ENCODE measurements around the gene C21orf58.
A peak's percentile ranks its signal among the peaks of the same experiment; 100 is the strongest.

C21orf58 gene

GRCh38 chr21:46320331-46320801 lies 3.3 kb downstream of the C21orf58 start:
- peaks cover 39% of the 10 kb centered on the region for H3K4me1 Mint-ChIP-seq

GRCh38 chr21:46319186-46319585 lies 4.5 kb downstream of the C21orf58 start:
- Mint-ChIP-seq H3K36me3 (ENCODE audit: low read depth) (peaks cover 11% of the 10 kb centered on the region), H3K9me3 (no peaks in the 10 kb centered on the region), H3K27me3 (ENCODE audit: low read depth, poor library complexity) (peaks cover 3% of the 10 kb centered on the region), H3K4me3 (no peak overlapping the region), H3K4me1 (peaks cover 37% of the 10 kb centered on the region), H3K27ac (no peak overlapping the region)
- no peak for DNase-seq
- TF ChIP-seq, protein P1, sequence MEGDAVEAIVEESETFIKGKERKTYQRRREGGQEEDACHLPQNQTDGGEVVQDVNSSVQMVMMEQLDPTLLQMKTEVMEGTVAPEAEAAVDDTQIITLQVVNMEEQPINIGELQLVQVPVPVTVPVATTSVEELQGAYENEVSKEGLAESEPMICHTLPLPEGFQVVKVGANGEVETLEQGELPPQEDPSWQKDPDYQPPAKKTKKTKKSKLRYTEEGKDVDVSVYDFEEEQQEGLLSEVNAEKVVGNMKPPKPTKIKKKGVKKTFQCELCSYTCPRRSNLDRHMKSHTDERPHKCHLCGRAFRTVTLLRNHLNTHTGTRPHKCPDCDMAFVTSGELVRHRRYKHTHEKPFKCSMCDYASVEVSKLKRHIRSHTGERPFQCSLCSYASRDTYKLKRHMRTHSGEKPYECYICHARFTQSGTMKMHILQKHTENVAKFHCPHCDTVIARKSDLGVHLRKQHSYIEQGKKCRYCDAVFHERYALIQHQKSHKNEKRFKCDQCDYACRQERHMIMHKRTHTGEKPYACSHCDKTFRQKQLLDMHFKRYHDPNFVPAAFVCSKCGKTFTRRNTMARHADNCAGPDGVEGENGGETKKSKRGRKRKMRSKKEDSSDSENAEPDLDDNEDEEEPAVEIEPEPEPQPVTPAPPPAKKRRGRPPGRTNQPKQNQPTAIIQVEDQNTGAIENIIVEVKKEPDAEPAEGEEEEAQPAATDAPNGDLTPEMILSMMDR (IDR thresholded peaks at IDR 0.05) = no peak

More at GRCh38 chr21:46320331-46320801, 3.3 kb downstream of the C21orf58 start:
- Mint-ChIP-seq H3K27ac (no peak overlapping the region), H3K9me3 (no peaks in the 10 kb centered on the region), H3K27me3 (ENCODE audit: low read depth, poor library complexity) (peaks cover 3% of the 10 kb centered on the region), H3K4me3 (peak overlapping the region; percentile 72), H3K36me3 (ENCODE audit: low read depth) (peaks cover 12% of the 10 kb centered on the region)
- DNase-seq = no peak
- TF ChIP-seq, protein P1 (IDR thresholded peaks at IDR 0.05) = no peak

DNA sequence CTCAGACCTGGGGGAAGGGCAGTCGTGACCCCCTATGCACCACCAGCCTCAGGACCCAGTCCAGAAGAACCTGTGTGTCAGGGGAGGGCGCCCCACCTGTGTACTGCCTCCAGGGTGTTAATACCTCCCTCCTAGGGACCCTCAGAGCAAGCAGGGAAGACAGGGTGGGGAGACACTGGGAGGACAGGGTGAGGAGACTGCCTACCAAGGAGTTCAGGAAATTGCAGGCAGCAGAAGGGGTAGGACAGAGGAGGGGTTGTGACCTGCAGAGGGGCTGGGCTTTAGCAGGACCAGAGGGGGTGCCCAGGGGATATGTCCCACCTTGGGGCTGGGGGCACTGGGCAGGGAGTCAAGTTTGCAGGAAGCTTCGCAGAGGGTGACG lies 5.2 kb downstream of the C21orf58 start:
- H3K4me3 Mint-ChIP-seq = no peak overlapping the region
- peaks cover 37% of the 10 kb centered on the region for H3K4me1 Mint-ChIP-seq
- TF ChIP-seq, protein P1 (IDR thresholded peaks at IDR 0.05) = no peak
- no peak for DNase-seq
- H3K27ac Mint-ChIP-seq = peak overlapping the region; percentile 48
- peaks cover 3% of the 10 kb centered on the region for H3K27me3 Mint-ChIP-seq (ENCODE audit: low read depth, poor library complexity)
- peaks cover 17% of the 10 kb centered on the region for H3K36me3 Mint-ChIP-seq (ENCODE audit: low read depth)
- no peaks in the 10 kb centered on the region for H3K9me3 Mint-ChIP-seq

DNA sequence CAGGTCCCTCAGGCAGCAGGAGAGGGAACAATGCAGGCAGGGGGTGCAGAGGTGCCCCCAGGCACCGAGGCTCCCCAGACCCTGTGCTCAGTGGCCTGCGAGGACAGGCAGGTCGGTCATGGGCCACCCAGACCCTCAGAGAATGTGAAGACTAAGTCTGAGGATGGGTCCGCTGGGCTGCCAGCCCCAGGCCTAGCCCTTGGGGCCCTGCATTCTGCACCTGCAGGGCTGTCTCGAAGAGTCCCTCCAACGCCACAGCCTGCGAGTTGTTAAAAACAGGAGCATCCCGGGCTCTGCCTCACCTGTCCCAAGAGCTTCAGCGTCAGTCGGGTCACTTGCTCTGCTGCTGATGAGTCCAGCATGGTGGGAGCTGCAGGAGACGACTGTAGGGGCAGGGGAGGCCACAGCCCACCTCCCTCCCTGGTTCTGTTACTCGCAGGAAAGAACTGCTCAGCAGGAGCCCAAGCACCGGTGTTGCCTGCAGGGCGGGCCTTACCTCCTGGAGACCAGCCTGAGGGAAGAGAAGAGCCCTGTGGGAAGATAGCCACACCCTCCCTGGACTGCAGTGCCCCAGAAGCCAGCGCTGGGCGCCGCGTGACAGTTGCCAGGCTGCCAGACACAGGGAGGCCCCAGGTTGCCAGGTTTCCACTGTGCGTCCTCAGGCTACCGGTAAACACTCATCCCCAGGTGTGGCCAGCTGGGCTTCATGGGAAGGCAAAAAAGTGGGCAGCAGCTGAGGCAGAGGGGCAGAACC lies 5.8 kb downstream of the C21orf58 start:
- no peak for DNase-seq
- Mint-ChIP-seq H3K4me1 (peaks cover 37% of the 10 kb centered on the region), H3K9me3 (no peaks in the 10 kb centered on the region), H3K4me3 (no peak overlapping the region), H3K27ac (no peak overlapping the region), H3K36me3 (ENCODE audit: low read depth) (peaks cover 22% of the 10 kb centered on the region), H3K27me3 (ENCODE audit: low read depth, poor library complexity) (peaks cover 3% of the 10 kb centered on the region)
- TF ChIP-seq, protein P1 (IDR thresholded peaks at IDR 0.05) = no peak

GRCh38 chr21:46316708-46317324 lies 6.9 kb downstream of the C21orf58 start:
- no peak overlapping the region for H3K4me3 Mint-ChIP-seq
- peaks cover 3% of the 10 kb centered on the region for H3K27me3 Mint-ChIP-seq (ENCODE audit: low read depth, poor library complexity)
- TF ChIP-seq, protein P1 (IDR thresholded peaks at IDR 0.05) = no peak
- H3K9me3 Mint-ChIP-seq = no peaks in the 10 kb centered on the region
- no peak for DNase-seq
- H3K27ac Mint-ChIP-seq = no peak overlapping the region
- H3K4me1 Mint-ChIP-seq = peaks cover 29% of the 10 kb centered on the region
- H3K36me3 Mint-ChIP-seq (ENCODE audit: low read depth) = peaks cover 27% of the 10 kb centered on the region

All from nephron progenitor cell (in vitro differentiated cells).